Naive thymus-derived CD8-positive, alpha-beta T cell (primary cell): ENCODE results near the gene AGAP3. TPM values are rescaled to one million over a fixed set of nuclear protein-coding genes. Genes with fewer than 3 reads are reported as not detected.

Experiments used
- ATAC-seq, 2 donors: fragments of 150-1000 bp; cut with Tn5 transposase in 1 of 2; sonication (Bioruptor Pico), chemical (Tn5 transposase) in 1 of 2; 1 replicate in 1 of 2; 2 replicates in 1 of 2; pipeline ENCODE4 v1.10.0; 2021; ENCODE audit warnings: mild to moderate bottlenecking in 2 of 2, moderate library complexity in 2 of 2
- POLR2A ChIA-PET: fragments of 350-600 bp; sonication (Branson Sonifier 250); formaldehyde crosslinking; loops from one replicate; lab custom pipeline; 2021; ENCODE audit warnings: antibody characterized with exemption; lab: Charles Lee
- DNase-seq, 10 donors: peaks; one replicate each; pipeline versions ENCODE4 v3.0.0 to v3.0.0-alpha.2; 2020 to 2022
- H3K27ac Mint-ChIP-seq, 10 donors: one replicate each; pipeline ENCODE4 v1.8.0; 2020 to 2022; ENCODE audit warnings: mild to moderate bottlenecking in 10 of 10, mixed read lengths in 10 of 10, moderate library complexity in 4 of 10, inconsistent platforms in 1 of 10
- H3K27me3 Mint-ChIP-seq, 5 donors: one replicate each; pipeline ENCODE4 v1.8.0; 2021 to 2022; ENCODE audit warnings: mixed read lengths in 5 of 5
- H3K36me3 Mint-ChIP-seq, 3 donors: one replicate each; pipeline ENCODE4 v1.8.0; 2020 to 2022; ENCODE audit warnings: mixed read lengths in 3 of 3, mild to moderate bottlenecking in 2 of 3, inconsistent platforms in 1 of 3
- H3K4me1 Mint-ChIP-seq, 4 donors: one replicate each; pipeline ENCODE4 v1.8.0; 2021 to 2022; ENCODE audit warnings: mixed read lengths in 4 of 4
- H3K4me3 Mint-ChIP-seq, 10 donors: one replicate each; pipeline ENCODE4 v1.8.0; 2020 to 2022; ENCODE audit warnings: mild to moderate bottlenecking in 10 of 10, mixed read lengths in 10 of 10, moderate library complexity in 6 of 10, inconsistent platforms in 1 of 10
- H3K9me3 Mint-ChIP-seq, 9 donors: one replicate each; pipeline ENCODE4 v1.8.0; 2020 to 2022; ENCODE audit warnings: mixed read lengths in 9 of 9, mild to moderate bottlenecking in 3 of 9, inconsistent platforms in 1 of 9, moderate library complexity in 1 of 9
- polyA plus RNA-seq, 3 donors: library from polyadenylated mRNA; unstranded; fragments of 300-500 nt; fragmentation: Illumina TruSeq; gene quantifications; one replicate each; pipeline ENCODE4 v1.2.3, GENCODE V29; 2021
- total RNA-seq, 8 experiments: library from RNA in 2 of 8; stranded (reverse) in 2 of 8; gene quantifications; one replicate each; pipeline ENCODE4 v1.2.3 and lab custom pipeline; 2021 to 2026

AGAP3 gene
- total and polyA plus RNA-seq, 5 experiments from 2014 or later, result 1.1 to 36.9 (median 6.0) TPM

DNA sequence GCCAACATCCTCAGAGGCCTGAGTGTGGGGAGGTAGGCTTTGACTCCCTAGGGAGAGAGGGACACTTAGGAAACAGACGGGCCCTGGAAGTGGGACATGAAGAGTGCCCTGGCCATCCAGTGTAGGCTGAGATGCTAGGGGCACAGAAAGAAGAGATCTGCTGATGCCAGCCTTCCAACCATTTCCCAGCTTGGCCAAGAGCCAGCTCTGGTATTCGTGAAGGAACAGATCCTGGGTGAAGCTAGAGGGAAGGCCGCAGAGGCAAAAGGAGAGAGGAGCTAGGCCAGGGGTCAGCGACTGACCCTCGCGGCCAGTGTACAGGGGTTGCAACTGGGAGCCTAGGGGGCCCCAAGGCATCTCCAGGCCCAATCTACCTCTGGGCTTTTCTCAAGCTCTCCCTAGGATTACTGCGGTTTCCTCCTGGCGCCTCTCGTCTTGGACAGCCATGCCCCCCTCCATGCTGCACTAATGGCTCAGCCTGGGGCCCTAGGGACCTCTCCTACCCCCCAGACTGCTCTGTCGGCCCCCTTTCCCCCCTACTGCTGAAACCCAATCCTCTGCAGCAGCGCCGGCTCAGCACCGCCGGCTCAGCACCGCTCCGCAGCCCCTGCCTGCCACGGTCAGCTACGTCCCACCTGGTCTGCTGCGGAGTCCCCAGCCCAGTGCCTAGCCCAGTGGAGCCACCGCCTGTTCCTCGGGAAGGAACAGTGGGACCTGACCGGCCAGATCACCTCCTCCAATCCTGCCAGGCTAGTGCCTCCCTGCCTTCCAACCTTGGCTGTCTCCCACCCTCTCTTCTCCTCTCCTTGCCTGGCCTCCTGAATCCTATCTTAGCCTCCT lies 38.1 kb upstream of the AGAP3 start, which contains the start of gene ASIC3:
TSS of gene ASIC3 (plus strand) at position 556 of the 840 bp plus-strand sequence. CDS start 355 bp downstream, outside the sequence.
- peaks cover 0 to 12% (median 0%) of the 10 kb centered on the region in 3 donors for H3K36me3 Mint-ChIP-seq
- no peaks in the 10 kb centered on the region for H3K9me3 Mint-ChIP-seq
- POLR2A ChIA-PET, result interaction anchor here (0.6 kb wide), 1 partner anchor 42 kb away, joined by 6 read pairs; no protein-coding TSS in a partner anchor
- ATAC-seq, result no peak
- DNase-seq, result no peak
- H3K4me3 Mint-ChIP-seq, result no peak within 1 kb of the TSS
- peak within 1 kb of the TSS in 2 of 10 donors; percentile 55 to 63 for H3K27ac Mint-ChIP-seq
- H3K4me1 Mint-ChIP-seq, result peaks cover 6 to 14% (median 10%) of the 10 kb centered on the region in 4 donors
- H3K27me3 Mint-ChIP-seq, result peaks cover 0 to 4% (median 0%) of the 10 kb centered on the region in 5 donors

DNA sequence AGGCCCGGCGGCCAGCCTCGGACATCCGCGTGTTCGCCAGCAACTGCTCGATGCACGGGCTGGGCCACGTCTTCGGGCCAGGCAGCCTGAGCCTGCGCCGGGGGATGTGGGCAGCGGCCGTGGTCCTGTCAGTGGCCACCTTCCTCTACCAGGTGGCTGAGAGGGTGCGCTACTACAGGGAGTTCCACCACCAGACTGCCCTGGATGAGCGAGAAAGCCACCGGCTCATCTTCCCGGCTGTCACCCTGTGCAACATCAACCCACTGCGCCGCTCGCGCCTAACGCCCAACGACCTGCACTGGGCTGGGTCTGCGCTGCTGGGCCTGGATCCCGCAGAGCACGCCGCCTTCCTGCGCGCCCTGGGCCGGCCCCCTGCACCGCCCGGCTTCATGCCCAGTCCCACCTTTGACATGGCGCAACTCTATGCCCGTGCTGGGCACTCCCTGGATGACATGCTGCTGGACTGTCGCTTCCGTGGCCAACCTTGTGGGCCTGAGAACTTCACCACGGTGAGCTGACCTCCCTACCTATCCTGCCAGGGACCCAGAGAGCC lies 37.3 kb upstream of the AGAP3 start:
- no peak overlapping the region for H3K4me3 Mint-ChIP-seq
- DNase-seq (no peak), ATAC-seq (no peak)
- H3K4me1 Mint-ChIP-seq, result peaks cover 7 to 14% (median 12%) of the 10 kb centered on the region in 4 donors
- H3K27me3 Mint-ChIP-seq, result peaks cover 0 to 4% (median 0%) of the 10 kb centered on the region in 5 donors
- peak overlapping the region in 1 of 10 donors; percentile 55 for H3K27ac Mint-ChIP-seq
- peaks cover 0 to 12% (median 0%) of the 10 kb centered on the region in 3 donors for H3K36me3 Mint-ChIP-seq
- POLR2A ChIA-PET, result no interaction called here
- H3K9me3 Mint-ChIP-seq, result no peaks in the 10 kb centered on the region

DNA sequence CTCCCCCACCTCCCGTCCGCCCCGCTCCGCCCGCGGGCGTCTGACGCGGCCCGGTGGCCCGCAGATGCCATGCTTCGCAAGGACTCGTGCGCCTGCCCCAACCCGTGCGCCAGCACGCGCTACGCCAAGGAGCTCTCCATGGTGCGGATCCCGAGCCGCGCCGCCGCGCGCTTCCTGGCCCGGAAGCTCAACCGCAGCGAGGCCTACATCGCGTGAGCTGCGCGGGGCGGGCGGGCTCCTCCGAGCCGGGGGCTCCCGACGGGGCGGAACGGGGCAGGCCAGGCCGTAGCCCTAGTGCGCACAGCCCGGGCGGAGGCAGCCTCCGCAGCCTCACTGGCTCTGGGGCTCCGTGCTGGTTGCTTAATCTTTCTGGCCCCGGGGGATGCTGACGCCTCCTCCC lies 35.2 kb upstream of the AGAP3 start:
- no peak overlapping the region for H3K4me3 Mint-ChIP-seq
- H3K27ac Mint-ChIP-seq, result no peak overlapping the region
- no peaks in the 10 kb centered on the region for H3K36me3 Mint-ChIP-seq
- peak; percentile 26 to 79 (median 62) for DNase-seq
- H3K4me1 Mint-ChIP-seq, result peaks cover 7 to 21% (median 12%) of the 10 kb centered on the region in 4 donors
- H3K9me3 Mint-ChIP-seq, result no peaks in the 10 kb centered on the region
- H3K27me3 Mint-ChIP-seq, result peaks cover 0 to 5% (median 0%) of the 10 kb centered on the region in 5 donors
- ATAC-seq, result peak; percentile 90 to 93
- POLR2A ChIA-PET, result interaction anchor here (0.8 to 1.0 kb wide), 5 partner anchors 23 to 43 kb away, joined by 3 to 4 read pairs (median 3); partner anchors contain the start of gene ABCB8

DNA sequence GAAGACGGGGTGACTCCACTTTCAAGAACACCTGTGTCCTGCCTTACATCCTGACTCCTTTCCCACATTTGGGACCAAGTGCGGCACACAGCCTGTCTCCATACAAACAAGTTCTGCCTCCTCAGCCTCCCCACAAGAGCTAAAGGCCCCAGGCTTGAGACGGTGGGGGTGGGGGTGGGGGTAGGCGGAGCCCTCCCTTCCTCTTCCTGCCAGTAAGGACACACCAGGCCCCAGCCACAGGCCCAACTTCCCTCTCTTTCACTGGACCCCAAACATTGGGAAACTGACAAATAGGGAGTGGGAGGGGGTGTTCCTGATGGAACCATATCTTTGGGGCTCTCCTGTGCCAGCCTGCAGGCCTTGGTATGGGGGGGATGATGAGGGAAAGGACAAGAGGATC lies 33.2 kb upstream of the AGAP3 start:
- H3K36me3 Mint-ChIP-seq, result no peaks in the 10 kb centered on the region
- POLR2A ChIA-PET, result interaction anchor here (0.7 kb wide), 1 partner anchor 34 kb away, joined by 3 read pairs; no protein-coding TSS in a partner anchor

DNA sequence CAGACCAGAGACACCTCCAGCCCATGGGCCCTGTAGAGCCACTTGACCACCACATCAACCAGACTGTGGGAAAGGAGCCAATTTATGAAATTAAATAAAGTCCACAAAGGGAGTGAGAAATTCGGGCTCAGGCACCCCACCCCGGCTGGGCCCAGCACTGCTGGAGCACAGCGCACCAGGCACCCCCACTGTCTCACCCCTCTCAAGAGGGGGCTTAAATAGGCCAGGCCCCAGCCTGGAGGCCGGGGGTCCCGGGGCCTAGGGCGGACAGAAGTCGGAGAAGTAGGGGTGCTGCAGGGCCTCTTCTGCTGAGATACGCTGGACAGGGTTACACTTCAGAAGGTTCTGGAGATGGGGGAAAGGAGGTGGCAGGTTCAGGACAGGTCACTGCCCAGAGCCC lies 32.5 kb upstream of the AGAP3 start:
- Mint-ChIP-seq H3K36me3 (no peaks in the 10 kb centered on the region), H3K9me3 (no peaks in the 10 kb centered on the region), H3K4me3 (peak overlapping the region in 1 of 10 donors; percentile 22), H3K4me1 (peaks cover 17 to 37% (median 31%) of the 10 kb centered on the region in 4 donors), H3K27ac (no peak overlapping the region), H3K27me3 (peaks cover 0 to 5% (median 0%) of the 10 kb centered on the region in 5 donors)
- ATAC-seq (no peak), DNase-seq (no peak)
- POLR2A ChIA-PET, result no interaction called here

More for the DNA sequence above, 33.2 kb upstream of the AGAP3 start:
- DNase-seq, result no peak
- peaks cover 0 to 5% (median 0%) of the 10 kb centered on the region in 5 donors for H3K27me3 Mint-ChIP-seq
- H3K4me1 Mint-ChIP-seq, result peaks cover 13 to 32% (median 26%) of the 10 kb centered on the region in 4 donors
- no peak overlapping the region for H3K27ac Mint-ChIP-seq
- ATAC-seq, result no peak
- no peaks in the 10 kb centered on the region for H3K9me3 Mint-ChIP-seq
- H3K4me3 Mint-ChIP-seq, result peak overlapping the region in 1 of 10 donors; percentile 38

DNA sequence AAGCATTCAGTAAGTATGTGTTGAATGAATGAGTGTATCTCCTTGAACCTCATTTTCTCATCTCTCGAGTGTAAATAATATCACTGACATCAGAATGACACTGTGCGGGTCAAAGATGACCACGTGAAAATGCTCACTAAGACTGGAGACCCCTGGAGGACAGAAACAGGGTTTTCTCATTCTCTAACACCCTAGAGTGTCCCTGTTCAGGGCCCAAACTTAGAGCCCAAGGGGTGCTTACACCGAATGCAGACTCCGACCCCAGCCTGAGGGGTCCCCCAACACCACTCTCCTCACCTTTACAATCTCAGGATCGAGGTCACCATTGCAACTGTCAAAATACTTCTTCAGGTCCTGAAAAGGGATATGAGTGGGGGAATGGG lies 30.0 kb upstream of the AGAP3 start:
- POLR2A ChIA-PET, result interaction anchor here (0.6 to 5.2 kb wide), 4 partner anchors 16 to 651 kb away, joined by 3 to 42 read pairs (median 4); partner anchors contain the start of genes ABCB8 and FASTK
- Mint-ChIP-seq H3K4me1 (peaks cover 15 to 52% (median 48%) of the 10 kb centered on the region in 4 donors), H3K4me3 (peak overlapping the region; percentile 59 to 97 (median 94)), H3K27ac (no peak overlapping the region), H3K9me3 (no peaks in the 10 kb centered on the region), H3K36me3 (no peaks in the 10 kb centered on the region), H3K27me3 (peaks cover 0 to 5% (median 0%) of the 10 kb centered on the region in 5 donors)
- DNase-seq, result no peak
- no peak for ATAC-seq

DNA sequence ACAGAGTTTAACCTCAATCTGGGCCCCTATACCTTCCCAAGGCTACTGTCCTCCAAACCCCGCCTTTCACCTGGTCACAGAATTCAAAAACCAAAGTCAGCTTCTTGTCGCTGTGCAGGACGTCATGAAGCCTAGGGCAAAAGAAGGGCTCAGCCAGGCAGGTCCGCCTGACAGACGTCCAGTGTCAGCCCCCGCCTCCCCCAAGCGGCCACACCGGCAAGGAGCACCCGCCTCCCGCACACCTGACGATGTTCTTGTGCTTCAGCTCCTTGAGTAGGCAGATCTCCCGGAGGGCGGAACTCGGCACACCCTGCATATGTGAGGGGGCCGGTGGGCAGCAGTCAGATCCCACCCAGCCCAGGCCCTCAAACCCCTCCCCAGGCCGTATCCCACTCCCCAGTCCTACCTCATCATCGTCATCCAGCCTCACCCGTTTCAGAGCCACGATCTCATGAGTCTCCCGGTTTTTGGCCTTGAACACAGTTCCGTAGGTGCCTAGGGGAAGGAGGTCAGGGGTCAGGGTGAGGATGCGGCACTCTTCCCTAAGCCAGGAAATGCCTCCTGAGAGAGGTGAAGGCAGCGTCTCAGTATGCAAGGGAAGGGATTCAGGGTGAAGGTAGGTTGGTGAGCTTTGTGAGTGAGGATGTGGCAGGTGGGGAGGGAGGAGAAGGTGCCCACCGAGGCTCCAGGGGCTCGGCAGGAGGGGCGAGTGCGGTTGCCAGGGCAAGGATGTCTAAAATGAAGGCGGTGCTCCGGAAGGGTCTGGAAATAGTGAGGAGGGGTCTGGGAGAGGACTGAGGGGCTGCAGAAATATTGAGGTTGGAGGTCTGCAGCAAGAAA lies 29.4 kb upstream of the AGAP3 start:
- DNase-seq (no peak), ATAC-seq (no peak)
- Mint-ChIP-seq H3K9me3 (no peaks in the 10 kb centered on the region), H3K4me1 (peaks cover 21 to 58% (median 51%) of the 10 kb centered on the region in 4 donors), H3K36me3 (no peaks in the 10 kb centered on the region), H3K27me3 (peaks cover 0 to 4% (median 0%) of the 10 kb centered on the region in 5 donors), H3K27ac (peak overlapping the region in 8 of 10 donors; percentile 31 to 97 (median 86)), H3K4me3 (peak overlapping the region; percentile 88 to 97 (median 94))
- POLR2A ChIA-PET, result interaction anchor here (0.8 to 5.2 kb wide), 6 partner anchors 22 to 60 kb away, joined by 3 to 42 read pairs (median 22); partner anchors contain the start of genes ABCB8, AGAP3, FASTK and TMUB1

DNA sequence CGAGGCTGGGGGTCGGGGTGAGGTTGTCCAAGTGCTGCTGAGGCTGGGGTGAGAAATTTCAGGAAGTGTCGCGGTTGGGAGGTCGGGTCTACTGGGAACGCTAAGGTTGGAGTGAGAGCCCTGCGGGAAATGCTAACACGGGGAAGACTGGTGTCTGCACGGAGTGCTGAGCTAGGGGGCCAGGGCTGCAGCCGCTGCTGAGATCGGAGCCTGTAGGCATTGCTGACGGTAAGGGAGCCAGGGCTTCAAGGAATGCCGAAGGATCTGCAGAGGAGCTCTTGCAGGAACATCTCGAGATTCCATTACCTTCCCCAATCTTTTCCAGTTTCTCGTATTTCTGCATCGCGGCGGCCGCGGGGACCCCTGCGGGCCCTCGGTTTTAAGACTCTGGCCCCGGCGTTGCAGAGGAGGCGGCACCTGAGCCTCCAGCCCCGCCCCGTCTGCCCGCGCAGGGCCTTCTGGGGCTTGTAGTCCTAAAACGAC lies 28.7 kb upstream of the AGAP3 start, which contains the start of gene CDK5:
TSS of gene CDK5 (minus strand) at position 392 of the 483 bp plus-strand sequence. CDS start at position 343, 49 bp downstream.
- H3K27ac Mint-ChIP-seq, result peak within 1 kb of the TSS; percentile 85 to 98 (median 96)
- ATAC-seq, result peak; percentile 6 to 13
- no peak for DNase-seq
- H3K27me3 Mint-ChIP-seq, result peaks cover 0 to 3% (median 0%) of the 10 kb centered on the region in 5 donors
- POLR2A ChIA-PET, result interaction anchor here (1.0 to 5.2 kb wide), 5 partner anchors 22 to 60 kb away, joined by 3 to 42 read pairs (median 23); partner anchors contain the start of genes ABCB8, AGAP3, FASTK and TMUB1
- peaks cover 21 to 56% (median 49%) of the 10 kb centered on the region in 4 donors for H3K4me1 Mint-ChIP-seq
- H3K9me3 Mint-ChIP-seq, result no peaks in the 10 kb centered on the region
- H3K36me3 Mint-ChIP-seq, result no peaks in the 10 kb centered on the region
- H3K4me3 Mint-ChIP-seq, result peak within 1 kb of the TSS; percentile 88 to 97 (median 94)

DNA sequence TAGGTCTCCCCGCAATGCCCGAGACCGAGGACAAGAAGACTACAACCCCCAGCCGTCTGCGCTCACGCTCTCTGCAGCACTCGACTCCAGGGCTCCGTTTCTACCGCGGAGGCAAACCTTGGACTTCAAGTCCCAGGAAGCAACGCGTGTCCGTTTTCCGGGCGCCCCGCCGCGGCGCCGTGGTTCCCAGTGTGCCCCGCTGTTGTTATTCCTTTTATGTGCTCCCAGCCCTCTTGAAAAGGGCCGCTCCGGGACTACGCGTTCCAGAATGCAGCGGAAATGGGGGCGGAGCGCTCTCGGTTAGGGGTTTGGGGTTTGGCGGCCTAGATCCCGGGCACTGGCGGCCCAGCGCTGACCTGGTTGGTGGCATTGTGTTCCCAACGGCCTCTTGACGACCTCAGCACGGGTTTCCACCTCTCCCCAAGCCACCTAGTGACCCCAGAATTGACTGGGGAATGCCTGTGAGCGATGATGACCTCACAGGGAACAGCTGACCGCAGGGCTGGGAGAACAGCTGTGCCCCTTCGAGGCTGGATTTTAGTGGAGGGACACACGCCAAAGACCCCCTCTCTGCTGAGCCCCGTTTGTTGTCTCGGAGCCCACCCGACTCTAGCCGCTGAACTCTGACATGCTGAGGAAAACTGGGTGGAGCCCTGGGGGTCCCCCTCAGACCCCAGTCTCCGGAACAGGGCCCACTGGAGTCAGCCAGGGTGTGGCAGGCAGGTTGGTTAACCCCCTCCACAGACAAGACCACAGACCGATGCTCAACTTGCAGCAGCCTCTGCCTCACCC lies 28.1 kb upstream of the AGAP3 start:
- Mint-ChIP-seq H3K9me3 (no peaks in the 10 kb centered on the region), H3K27ac (peak overlapping the region; percentile 85 to 98 (median 96)), H3K4me3 (peak overlapping the region; percentile 88 to 97 (median 94)), H3K27me3 (peaks cover 0 to 1% (median 0%) of the 10 kb centered on the region in 5 donors), H3K36me3 (peaks cover 0 to under 1% (median 0%) of the 10 kb centered on the region in 3 donors), H3K4me1 (peaks cover 18 to 51% (median 44%) of the 10 kb centered on the region in 4 donors)
- POLR2A ChIA-PET, result interaction anchor here (0.6 to 5.2 kb wide), 8 partner anchors 21 to 689 kb away, joined by 3 to 42 read pairs (median 12); partner anchors contain the start of genes ABCB8, AGAP3, ATG9B and FASTK
- peak; percentile 91 to 99 (median 98) for DNase-seq
- ATAC-seq, result peak; percentile 91

DNA sequence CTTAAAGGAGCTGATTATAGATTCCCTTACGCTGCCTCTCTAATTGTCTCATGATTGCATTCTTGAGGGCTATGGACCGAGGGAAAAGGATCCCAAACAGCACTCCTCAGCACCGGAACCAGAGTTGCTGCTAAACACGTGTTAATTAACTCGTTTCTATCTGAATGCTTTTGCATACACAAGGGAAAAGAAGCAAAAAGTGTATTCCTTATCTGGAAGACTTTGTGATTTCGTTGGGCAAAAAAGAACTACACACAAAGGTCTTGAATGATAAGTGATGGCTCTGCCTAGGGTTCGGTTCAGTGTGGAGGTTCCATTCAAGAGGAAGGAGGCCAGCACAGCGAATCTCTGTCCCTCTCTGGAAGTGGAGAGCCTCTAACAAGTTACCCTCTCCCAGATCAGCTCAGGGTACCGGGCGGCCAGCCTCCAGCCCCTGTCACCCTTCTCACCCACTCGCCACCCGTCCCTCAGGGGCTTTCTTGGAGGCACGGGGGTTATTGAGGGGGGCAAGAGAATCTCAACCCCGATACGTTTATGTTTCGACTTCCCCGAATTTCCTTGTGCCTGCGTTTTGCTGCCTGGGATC lies 27.4 kb upstream of the AGAP3 start:
- Mint-ChIP-seq H3K27ac (peak overlapping the region; percentile 85 to 98 (median 96)), H3K9me3 (no peaks in the 10 kb centered on the region), H3K4me1 (peaks cover 17 to 53% (median 42%) of the 10 kb centered on the region in 4 donors), H3K27me3 (peaks cover 0 to 1% (median 0%) of the 10 kb centered on the region in 5 donors), H3K36me3 (peaks cover 0 to 3% (median 0%) of the 10 kb centered on the region in 3 donors), H3K4me3 (peak overlapping the region; percentile 88 to 97 (median 94))
- POLR2A ChIA-PET, result interaction anchor here (0.6 to 5.2 kb wide), 8 partner anchors 20 to 690 kb away, joined by 3 to 42 read pairs (median 12); partner anchors contain the start of genes ABCB8, AGAP3, ATG9B and FASTK
- ATAC-seq (no peak), DNase-seq (peak in 1 of 10 donors; percentile 13)
